Cardiac muscle cell (in vitro differentiated cells and primary cell): ENCODE results near the gene AK5. TPM values are rescaled to one million over a fixed set of nuclear protein-coding genes. Genes with fewer than 3 reads are reported as not detected.
"Not testable (repeated sequence)": the region's sequence is repeated elsewhere in the genome, so short reads cannot be mapped to it uniquely, and the experiment has no call there.

Source experiments
- DNase-seq, 2 donors: peaks; one replicate each; pipeline versions ENCODE4 v3.0.0 to v3.0.0-alpha.2; 2010 to 2017; ENCODE audit warnings: low read depth in 1 of 2, low spot score in 1 of 2
- H3K27ac ChIP-seq: fragments of 200-600 bp; sonication (generic); 2 replicates; pipeline ENCODE4 v1.5.1; 2016
- H3K27me3 ChIP-seq: fragments of 200-600 bp; sonication (generic); 2 replicates; pipeline ENCODE4 v1.6.0; 2016; ENCODE audit warnings: control low read depth
- H3K36me3 ChIP-seq: fragments of 200-600 bp; sonication (generic); 2 replicates; pipeline ENCODE4 v1.5.1; 2016; ENCODE audit warnings: control low read depth
- H3K4me1 ChIP-seq: fragments of 200-600 bp; sonication (generic); 2 replicates; pipeline ENCODE4 v1.8.1; 2017; ENCODE audit warnings: low read depth, mild to moderate bottlenecking, mixed run types
- H3K4me3 ChIP-seq: fragments of 200-600 bp; sonication (generic); 2 replicates; pipeline ENCODE4 v1.5.1; 2016; ENCODE audit warnings: mild to moderate bottlenecking
- H3K9me3 ChIP-seq: fragments of 200-600 bp; sonication (generic); 2 replicates; pipeline ENCODE4 v1.5.1; 2017; ENCODE audit warnings: low read depth, mild to moderate bottlenecking, control low read depth
- polyA plus RNA-seq: library from polyadenylated mRNA; unstranded; fragments of >200 nt; fragmentation: Nextera tagmentation; extraction: Ambion mirVana; gene quantifications from 2 replicates; pipeline ENCODE4 v1.2.1, GENCODE V29; 2016
- total RNA-seq: library from RNA; depleted of rRNA; stranded (reverse); fragments of >200 nt; gene quantifications from 2 replicates; pipeline ENCODE4 v1.2.3, GENCODE V29; 2016
- TF ChIP-seq, protein P1 (sequence below): IDR thresholded peaks from 2 replicates; pipeline ENCODE4 v1.5.1; 2012; ENCODE audit warnings: low read depth, mild to moderate bottlenecking, low read length

The AK5 gene
- total and polyA plus RNA-seq, 2 experiments from 2014 or later, result 0.69 to 0.97 TPM

DNA sequence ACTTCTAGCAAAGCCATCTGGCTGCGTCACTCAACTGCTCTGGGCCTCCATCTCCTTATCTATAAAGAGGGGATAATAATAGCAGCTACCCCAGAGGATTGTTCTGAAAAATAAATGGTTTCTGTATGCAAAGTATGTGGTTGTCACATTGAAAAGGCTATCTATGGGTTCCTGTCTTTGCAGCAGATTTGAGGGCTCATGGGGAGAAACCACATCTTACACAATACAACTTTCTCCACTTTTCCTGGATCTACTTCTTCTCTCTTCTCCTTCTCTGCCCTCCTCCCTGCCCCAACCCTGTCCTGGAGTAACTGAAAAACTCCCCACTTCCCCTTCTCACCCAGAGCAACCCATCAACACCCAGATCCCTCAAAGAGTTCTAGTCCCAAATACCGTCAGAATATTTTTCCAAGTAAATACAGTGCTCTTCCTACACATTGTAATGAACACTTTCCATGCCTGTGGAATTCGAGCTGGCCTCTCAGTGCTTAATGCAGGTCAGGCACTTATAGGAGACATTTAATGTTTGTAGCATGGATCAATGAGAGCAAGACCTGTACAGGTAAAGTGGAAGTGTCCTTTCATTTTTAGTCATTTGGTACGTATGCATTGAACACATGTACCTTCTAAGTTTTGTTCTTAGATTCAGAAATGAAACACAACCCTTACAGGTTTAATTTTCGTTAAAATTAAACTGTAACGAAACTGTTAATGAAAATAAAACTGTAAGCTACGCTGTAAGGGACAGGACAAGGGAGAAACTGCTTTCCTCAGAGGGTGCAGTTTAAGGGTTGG is 131.9 kb downstream of the AK5 start:
- Histone ChIP-seq H3K27ac (peak overlapping the region; percentile 70), H3K27me3 (no peaks in the 10 kb centered on the region), H3K36me3 (no peaks in the 10 kb centered on the region), H3K4me3 (no peak overlapping the region), H3K9me3 (no peaks in the 10 kb centered on the region), H3K4me1 (peaks cover 18% of the 10 kb centered on the region)
- TF ChIP-seq, protein P1, sequence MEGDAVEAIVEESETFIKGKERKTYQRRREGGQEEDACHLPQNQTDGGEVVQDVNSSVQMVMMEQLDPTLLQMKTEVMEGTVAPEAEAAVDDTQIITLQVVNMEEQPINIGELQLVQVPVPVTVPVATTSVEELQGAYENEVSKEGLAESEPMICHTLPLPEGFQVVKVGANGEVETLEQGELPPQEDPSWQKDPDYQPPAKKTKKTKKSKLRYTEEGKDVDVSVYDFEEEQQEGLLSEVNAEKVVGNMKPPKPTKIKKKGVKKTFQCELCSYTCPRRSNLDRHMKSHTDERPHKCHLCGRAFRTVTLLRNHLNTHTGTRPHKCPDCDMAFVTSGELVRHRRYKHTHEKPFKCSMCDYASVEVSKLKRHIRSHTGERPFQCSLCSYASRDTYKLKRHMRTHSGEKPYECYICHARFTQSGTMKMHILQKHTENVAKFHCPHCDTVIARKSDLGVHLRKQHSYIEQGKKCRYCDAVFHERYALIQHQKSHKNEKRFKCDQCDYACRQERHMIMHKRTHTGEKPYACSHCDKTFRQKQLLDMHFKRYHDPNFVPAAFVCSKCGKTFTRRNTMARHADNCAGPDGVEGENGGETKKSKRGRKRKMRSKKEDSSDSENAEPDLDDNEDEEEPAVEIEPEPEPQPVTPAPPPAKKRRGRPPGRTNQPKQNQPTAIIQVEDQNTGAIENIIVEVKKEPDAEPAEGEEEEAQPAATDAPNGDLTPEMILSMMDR, result no peak
- peak in 1 of 2 donors; percentile 41 for DNase-seq

DNA sequence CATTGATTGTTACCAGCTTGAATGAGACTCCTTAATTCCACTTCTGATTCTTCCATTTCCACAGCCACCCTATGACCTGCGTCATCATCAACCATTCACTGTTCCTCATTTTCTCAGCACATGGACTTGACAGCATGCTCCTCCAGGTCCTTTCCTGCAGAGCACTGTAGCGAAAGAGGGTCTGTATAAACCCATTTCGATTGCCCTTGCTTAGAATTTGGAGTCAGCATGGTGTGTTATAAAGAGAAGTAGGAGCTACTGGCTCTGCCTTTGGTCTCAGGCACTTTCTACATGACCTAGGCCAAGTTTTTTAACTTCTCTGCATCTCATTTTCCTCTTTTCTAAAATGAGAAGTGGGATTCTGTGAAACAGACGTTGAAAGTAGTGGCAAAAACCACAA is 133.8 kb downstream of the AK5 start:
- H3K4me3 ChIP-seq, result no peak overlapping the region
- TF ChIP-seq, protein P1, result no peak
- no peaks in the 10 kb centered on the region for H3K36me3 ChIP-seq
- DNase-seq, result no peak
- peaks cover 18% of the 10 kb centered on the region for H3K4me1 ChIP-seq
- no peaks in the 10 kb centered on the region for H3K9me3 ChIP-seq
- no peak overlapping the region for H3K27ac ChIP-seq
- H3K27me3 ChIP-seq, result no peaks in the 10 kb centered on the region

DNA sequence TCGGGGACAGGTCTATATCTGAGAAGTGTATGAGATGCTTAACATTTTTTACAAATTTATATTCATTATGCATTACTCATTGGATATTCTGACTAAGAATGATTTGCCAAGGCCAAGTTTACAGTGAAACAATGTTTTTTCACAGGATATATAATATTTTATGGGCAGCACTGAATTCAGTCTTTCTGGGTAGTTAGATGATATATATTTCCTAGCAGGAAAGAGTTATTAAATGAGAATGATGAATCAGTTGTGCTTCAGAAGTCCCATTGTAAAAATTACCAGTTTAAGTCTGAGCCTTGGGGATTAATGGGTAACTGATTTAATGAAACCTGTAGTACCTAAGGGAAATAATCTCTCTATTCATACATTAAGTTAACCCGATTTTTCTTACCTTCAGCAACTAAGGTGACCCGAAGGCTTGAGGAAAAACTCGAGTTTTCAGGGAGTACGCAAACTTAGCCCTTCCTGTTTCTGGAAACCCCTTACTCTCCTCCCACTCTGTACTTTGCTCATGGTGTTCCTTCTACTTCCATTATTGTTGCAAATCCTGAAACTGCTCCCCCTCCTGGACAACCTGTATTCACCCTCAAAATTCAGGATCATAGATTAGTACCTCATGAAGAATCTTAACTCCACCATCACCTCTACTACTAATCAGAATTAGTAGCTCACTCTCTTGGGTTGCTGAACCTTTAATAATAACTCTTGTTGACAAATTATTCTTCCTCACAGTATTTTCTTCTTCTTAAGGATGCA is 135.1 kb downstream of the AK5 start:
- Histone ChIP-seq H3K9me3 (no peaks in the 10 kb centered on the region), H3K27me3 (no peaks in the 10 kb centered on the region), H3K36me3 (no peaks in the 10 kb centered on the region), H3K27ac (no peak overlapping the region), H3K4me1 (peaks cover 18% of the 10 kb centered on the region), H3K4me3 (no peak overlapping the region)
- peak in 1 of 2 donors; percentile 33 for DNase-seq
- TF ChIP-seq, protein P1, result peak; percentile 39

DNA sequence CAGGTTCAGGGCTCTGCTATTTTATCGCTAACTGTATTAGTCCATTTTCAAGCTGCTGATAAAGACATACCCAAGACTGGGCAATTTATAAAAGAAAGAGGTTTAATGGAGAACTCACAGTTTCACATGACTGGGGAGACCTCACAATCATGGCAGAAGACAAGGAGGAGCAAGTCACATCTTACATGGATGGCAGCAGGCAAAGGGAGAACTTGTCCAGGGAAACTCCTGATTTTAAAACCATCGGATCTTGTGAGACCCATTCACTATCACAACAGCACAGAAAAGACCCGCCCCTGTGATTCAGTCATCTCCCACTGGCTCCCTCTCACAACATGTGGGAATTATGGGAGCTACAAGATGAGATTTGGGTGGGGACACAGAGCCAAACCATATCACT is 136.2 kb downstream of the AK5 start:
- not testable (repeated sequence) for H3K27ac ChIP-seq, H3K4me3 ChIP-seq, H3K36me3 ChIP-seq, H3K9me3 ChIP-seq, H3K27me3 ChIP-seq, DNase-seq
- H3K4me1 ChIP-seq, result peaks cover 11% of the 10 kb centered on the region

DNA sequence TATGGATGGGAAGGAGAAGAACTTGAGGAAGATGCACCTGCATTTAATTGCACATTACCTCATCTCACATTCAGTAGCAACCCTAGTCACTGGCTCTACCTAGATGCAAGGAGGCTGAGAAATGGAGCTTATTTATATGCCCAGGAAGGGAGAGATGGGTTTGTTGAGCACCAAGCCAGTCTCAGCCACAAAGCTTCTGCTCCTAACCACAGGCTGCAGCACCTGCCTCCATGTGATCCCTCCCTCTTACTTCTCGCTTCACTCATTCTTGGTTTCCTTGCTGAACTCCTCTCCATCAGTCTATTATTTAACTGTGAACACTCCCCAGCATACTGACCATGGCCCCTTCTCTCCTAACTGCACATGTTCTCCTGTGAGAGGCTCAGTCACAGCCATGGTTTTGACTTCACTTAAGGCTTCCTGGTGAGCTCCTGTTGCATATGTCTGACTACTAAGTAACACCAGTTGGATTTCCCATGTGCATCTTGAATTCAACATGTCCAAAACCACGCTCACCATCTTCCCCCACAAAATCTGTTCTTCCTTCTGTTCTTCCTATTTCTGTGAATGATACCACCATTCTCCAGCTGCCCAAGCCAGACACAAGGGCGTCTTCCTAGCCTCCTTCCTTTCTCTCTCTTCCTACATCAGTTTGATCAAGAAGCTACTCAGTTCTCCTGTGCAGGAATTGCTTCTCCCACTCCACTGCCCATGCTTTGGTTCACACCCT is 139.8 kb downstream of the AK5 start:
- no peaks in the 10 kb centered on the region for H3K36me3 ChIP-seq
- TF ChIP-seq, protein P1, result no peak
- H3K27me3 ChIP-seq, result no peaks in the 10 kb centered on the region
- no peaks in the 10 kb centered on the region for H3K9me3 ChIP-seq
- H3K27ac ChIP-seq, result no peak overlapping the region
- no peaks in the 10 kb centered on the region for H3K4me1 ChIP-seq
- no peak overlapping the region for H3K4me3 ChIP-seq
- no peak for DNase-seq
